Measurements from ENCODE around the gene EDC4.

EDC4 gene

GRCh38 chr16:67877064-67877463 lies 4.2 kb downstream of the EDC4 start:
- in situ Hi-C loops (cut with HindIII; ENCODE audit: low sequenced_read_pairs): no loop called here
- no peak for TF ChIP-seq CTCF (IDR thresholded peaks at IDR 0.05; ENCODE audit: low read depth, low read length)

DNA sequence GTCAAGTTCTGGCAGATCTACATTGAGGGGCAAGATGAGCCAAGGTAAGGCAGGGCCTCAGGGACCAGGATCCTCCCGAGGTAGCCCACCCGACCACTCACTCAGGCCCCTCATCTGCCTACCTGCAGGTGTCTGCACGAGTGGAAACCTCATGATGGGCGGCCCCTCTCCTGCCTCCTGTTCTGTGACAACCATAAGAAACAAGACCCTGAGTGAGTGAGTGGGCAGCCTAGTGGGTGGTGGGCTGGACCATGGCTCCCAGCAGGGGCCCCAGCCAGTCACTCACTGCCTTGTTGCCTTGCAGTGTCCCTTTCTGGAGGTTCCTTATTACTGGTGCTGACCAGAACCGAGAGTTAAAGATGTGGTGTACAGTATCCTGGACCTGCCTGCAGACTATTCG lies 5.4 kb downstream of the EDC4 start:
- no peak for TF ChIP-seq CTCF (IDR thresholded peaks at IDR 0.05; ENCODE audit: low read depth, low read length)
- no peak for DNase-seq (ENCODE audit: low read depth, low spot score)
- H3K4me3 ChIP-seq (ENCODE audit: low read depth, low read length): no peak overlapping the region
- in situ Hi-C loops (cut with HindIII; ENCODE audit: low sequenced_read_pairs): no loop called here

More at GRCh38 chr16:67877064-67877463, 4.2 kb downstream of the EDC4 start:
- no peak for DNase-seq (ENCODE audit: low read depth, low spot score)
- H3K4me3 ChIP-seq (ENCODE audit: low read depth, low read length): no peak overlapping the region

GRCh38 chr16:67878846-67879245 lies 6.0 kb downstream of the EDC4 start:
- no peak for TF ChIP-seq CTCF (IDR thresholded peaks at IDR 0.05; ENCODE audit: low read depth, low read length)
- H3K4me3 ChIP-seq (ENCODE audit: low read depth, low read length): no peak overlapping the region
- in situ Hi-C loops (cut with HindIII; ENCODE audit: low sequenced_read_pairs): no loop called here
- DNase-seq (ENCODE audit: low read depth, low spot score): no peak

DNA sequence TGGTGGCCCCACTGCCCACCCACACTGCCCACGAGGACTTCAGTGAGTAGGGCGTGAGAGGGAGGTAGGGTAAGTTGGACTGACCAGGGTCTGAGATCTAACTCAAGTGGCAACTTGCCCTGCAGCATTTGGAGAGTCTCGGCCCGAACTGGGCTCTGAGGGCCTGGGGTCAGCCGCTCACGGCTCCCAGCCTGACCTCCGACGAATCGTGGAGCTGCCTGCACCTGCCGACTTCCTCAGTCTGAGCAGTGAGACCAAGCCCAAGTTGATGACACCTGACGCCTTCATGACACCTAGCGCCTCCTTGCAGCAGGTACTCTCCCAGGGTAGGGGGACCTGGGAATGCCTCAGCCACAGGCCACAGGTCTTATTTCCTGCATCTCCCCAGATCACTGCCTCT lies 6.6 kb downstream of the EDC4 start:
- in situ Hi-C loops (cut with HindIII; ENCODE audit: low sequenced_read_pairs): no loop called here
- DNase-seq (ENCODE audit: low read depth, low spot score): no peak
- no peak overlapping the region for H3K4me3 ChIP-seq (ENCODE audit: low read depth, low read length)
- no peak for TF ChIP-seq CTCF (IDR thresholded peaks at IDR 0.05; ENCODE audit: low read depth, low read length)

DNA sequence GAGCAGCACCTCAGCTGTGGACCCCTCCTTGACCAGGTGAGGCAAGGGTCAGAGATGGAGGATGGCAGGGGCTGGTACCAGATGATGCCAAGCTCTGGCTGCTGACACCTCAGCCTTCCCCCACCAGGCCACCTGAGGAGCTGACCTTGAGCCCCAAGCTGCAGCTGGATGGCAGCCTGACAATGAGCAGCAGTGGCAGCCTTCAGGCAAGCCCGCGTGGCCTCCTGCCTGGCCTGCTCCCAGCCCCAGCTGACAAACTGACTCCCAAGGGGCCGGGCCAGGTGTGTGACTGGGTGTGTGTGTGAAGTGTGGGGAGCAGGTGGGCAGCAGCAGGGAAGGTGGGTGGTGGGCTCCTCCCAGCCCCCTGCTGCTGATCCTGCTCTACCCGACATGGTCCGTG lies 7.1 kb downstream of the EDC4 start:
- TF ChIP-seq CTCF (IDR thresholded peaks at IDR 0.05; ENCODE audit: low read depth, low read length): no peak
- no peak overlapping the region for H3K4me3 ChIP-seq (ENCODE audit: low read depth, low read length)
- DNase-seq (ENCODE audit: low read depth, low spot score): no peak
- in situ Hi-C loops (cut with HindIII; ENCODE audit: low sequenced_read_pairs): no loop called here

DNA sequence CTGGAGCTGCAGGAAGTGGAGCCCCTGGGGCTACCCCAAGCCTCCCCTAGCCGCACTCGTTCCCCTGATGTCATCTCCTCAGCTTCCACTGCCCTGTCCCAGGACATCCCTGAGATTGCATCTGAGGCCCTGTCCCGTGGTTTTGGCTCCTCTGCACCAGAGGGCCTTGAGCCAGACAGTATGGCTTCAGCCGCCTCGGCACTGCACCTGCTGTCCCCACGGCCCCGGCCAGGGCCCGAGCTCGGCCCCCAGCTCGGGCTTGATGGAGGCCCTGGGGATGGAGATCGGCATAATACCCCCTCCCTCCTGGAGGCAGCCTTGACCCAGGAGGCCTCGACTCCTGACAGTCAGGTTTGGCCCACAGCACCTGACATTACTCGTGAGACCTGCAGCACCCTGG lies 7.7 kb downstream of the EDC4 start:
- H3K4me3 ChIP-seq (ENCODE audit: low read depth, low read length): no peak overlapping the region
- DNase-seq (ENCODE audit: low read depth, low spot score): no peak
- TF ChIP-seq CTCF (IDR thresholded peaks at IDR 0.05; ENCODE audit: low read depth, low read length): no peak
- in situ Hi-C loops (cut with HindIII; ENCODE audit: low sequenced_read_pairs): no loop called here

- H3K4me3 ChIP-seq (ENCODE audit: low read depth, low read length): no peak overlapping the region
- TF ChIP-seq CTCF (IDR thresholded peaks at IDR 0.05; ENCODE audit: low read depth, low read length): no peak
- DNase-seq (ENCODE audit: low read depth, low spot score): no peak
- in situ Hi-C loops (cut with HindIII; ENCODE audit: low sequenced_read_pairs): no loop called here
Measured at GRCh38 chr16:67881621-67882161, 8.8 kb downstream of the EDC4 start.

Measured in astrocyte of the spinal cord (primary cell).